Parathyroid adenoma (tissue), 2 donors: ENCODE results near the gene SNX27.

ENCODE experiments used
- H2AFZ ChIP-seq: fragments of 300-600 bp; sonication (generic); one replicate; pipeline ENCODE4 v1.7.0; 2017; ENCODE audit warnings: antibody characterized with exemption, mild to moderate bottlenecking
- H3K27ac ChIP-seq: fragments of 300-600 bp; sonication (generic); one replicate; pipeline ENCODE4 v1.7.0; 2017
- H3K27me3 ChIP-seq: fragments of 300-600 bp; sonication (generic); one replicate; pipeline ENCODE4 v1.7.0; 2017; ENCODE audit warnings: low read length; ENCODE audit not compliant: control insufficient read depth, insufficient read depth
- H3K36me3 ChIP-seq: fragments of 300-600 bp; sonication (generic); one replicate; pipeline ENCODE4 v1.7.0; 2017; ENCODE audit warnings: low read length; ENCODE audit not compliant: control insufficient read depth, insufficient read depth
- H3K4me1 ChIP-seq: fragments of 300-600 bp; sonication (generic); one replicate; pipeline ENCODE4 v1.7.0; 2017; ENCODE audit warnings: control low read depth
- H3K4me2 ChIP-seq: fragments of 300-600 bp; sonication (generic); one replicate; pipeline ENCODE4 v1.7.0; 2017; ENCODE audit warnings: low read length
- H3K4me3 ChIP-seq: fragments of 300-600 bp; sonication (generic); one replicate; pipeline ENCODE4 v1.7.0; 2017; ENCODE audit warnings: low read depth, low read length
- H3K79me2 ChIP-seq: fragments of 300-600 bp; sonication (generic); one replicate; pipeline ENCODE4 v1.7.0; 2017; ENCODE audit warnings: control low read depth
- H3K9ac ChIP-seq: fragments of 300-600 bp; sonication (generic); one replicate; pipeline ENCODE4 v1.7.0; 2017; ENCODE audit warnings: mild to moderate bottlenecking
- H3K9me3 ChIP-seq: fragments of 300-600 bp; sonication (generic); one replicate; pipeline ENCODE4 v1.7.0; 2017; ENCODE audit warnings: low read length; ENCODE audit not compliant: control insufficient read depth
- TF ChIP-seq, protein P1 (sequence below): fragments of 300-600 bp; sonication (generic); IDR thresholded peaks from one replicate; pipeline ENCODE4 v1.7.0; 2017; ENCODE audit warnings: antibody characterized with exemption, mild to moderate bottlenecking
- donor health status: primary hyperparathyroidism.

Gene SNX27

DNA sequence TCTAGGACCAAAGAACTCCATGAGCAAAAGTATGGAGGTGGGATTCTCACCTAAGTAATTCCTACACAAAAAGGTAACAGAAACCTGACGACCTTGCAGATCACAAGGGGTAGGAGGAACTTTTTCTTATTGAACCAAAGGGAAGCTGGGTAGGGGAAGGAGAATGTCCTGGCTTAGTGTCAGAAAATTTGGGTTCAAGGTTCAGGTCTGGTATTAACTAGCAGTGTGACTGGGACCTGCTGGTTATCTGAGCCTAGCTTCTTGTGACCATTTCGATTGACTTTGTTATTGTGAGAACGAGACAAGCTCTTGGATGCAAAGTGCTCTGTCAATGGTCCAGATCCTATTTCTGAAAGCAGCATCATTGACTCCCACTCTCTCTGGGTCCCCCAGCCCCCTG, 5.0 kb upstream of the SNX27 start:
- Histone ChIP-seq H3K4me1 (peaks cover 5% of the 10 kb centered on the region), H3K4me2 (no peak overlapping the region), H3K27ac (no peak overlapping the region), H3K9me3 (no peaks in the 10 kb centered on the region), H3K79me2 (no peaks in the 10 kb centered on the region), H2AFZ (no peak overlapping the region), H3K9ac (no peak overlapping the region), H3K36me3 (no peaks in the 10 kb centered on the region), H3K27me3 (no peaks in the 10 kb centered on the region), H3K4me3 (no peak overlapping the region)
- TF ChIP-seq, protein P1, sequence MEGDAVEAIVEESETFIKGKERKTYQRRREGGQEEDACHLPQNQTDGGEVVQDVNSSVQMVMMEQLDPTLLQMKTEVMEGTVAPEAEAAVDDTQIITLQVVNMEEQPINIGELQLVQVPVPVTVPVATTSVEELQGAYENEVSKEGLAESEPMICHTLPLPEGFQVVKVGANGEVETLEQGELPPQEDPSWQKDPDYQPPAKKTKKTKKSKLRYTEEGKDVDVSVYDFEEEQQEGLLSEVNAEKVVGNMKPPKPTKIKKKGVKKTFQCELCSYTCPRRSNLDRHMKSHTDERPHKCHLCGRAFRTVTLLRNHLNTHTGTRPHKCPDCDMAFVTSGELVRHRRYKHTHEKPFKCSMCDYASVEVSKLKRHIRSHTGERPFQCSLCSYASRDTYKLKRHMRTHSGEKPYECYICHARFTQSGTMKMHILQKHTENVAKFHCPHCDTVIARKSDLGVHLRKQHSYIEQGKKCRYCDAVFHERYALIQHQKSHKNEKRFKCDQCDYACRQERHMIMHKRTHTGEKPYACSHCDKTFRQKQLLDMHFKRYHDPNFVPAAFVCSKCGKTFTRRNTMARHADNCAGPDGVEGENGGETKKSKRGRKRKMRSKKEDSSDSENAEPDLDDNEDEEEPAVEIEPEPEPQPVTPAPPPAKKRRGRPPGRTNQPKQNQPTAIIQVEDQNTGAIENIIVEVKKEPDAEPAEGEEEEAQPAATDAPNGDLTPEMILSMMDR: no peak

DNA sequence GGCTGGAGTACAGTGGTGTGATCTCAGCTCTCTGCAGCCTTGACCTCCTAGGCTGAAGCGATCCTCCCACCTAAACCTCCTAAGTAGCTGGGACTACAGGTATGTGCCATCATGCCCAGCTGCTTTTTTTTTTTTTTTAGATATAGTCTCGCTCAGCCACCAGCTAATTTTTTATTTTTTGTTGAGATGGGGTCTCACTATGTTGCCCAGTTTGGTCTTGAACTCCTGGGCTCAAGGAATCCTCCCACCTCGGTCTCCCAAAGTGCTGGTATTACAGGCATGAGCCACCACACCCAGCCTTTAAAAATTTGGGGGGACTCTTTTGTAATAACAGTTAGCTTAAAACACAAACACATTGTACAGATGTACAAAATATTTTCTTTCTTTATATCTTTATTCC, 1.7 kb upstream of the SNX27 start:
- TF ChIP-seq, protein P1: no peak
- Histone ChIP-seq H3K27me3 (no peaks in the 10 kb centered on the region), H3K36me3 (no peaks in the 10 kb centered on the region), H3K27ac (no peak overlapping the region), H3K4me2 (no peak overlapping the region), H2AFZ (no peak overlapping the region), H3K4me3 (no peak overlapping the region), H3K79me2 (no peaks in the 10 kb centered on the region), H3K9ac (no peak overlapping the region), H3K4me1 (peaks cover 5% of the 10 kb centered on the region), H3K9me3 (no peaks in the 10 kb centered on the region)

DNA sequence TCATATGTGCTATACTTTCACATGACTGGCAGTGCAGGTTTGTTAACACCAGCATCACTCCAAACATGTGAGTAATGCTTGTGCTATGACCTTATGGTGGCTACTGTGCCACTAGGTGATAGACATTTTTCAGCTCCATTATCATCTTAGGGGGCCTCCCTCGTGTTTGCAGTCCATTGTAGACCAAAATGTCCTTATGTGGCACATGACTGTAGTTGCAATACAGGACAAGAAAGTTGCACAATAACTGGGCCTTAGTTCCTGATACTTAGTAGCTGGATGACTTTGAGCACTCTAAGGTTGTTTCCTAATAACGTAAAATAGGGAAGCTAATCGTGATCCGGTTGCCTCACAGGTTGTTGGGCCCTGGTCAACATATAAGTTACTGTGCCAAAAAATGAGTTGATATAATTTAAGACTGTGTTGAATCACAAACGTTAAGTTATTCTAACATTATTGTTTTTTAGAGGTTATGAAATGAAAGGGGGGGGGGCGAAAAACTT, 511 bp upstream of the SNX27 start:
- Histone ChIP-seq H3K9me3 (no peaks in the 10 kb centered on the region), H3K4me3 (peak overlapping the region; percentile 94), H3K4me2 (peak overlapping the region; percentile 83), H3K4me1 (peaks cover 5% of the 10 kb centered on the region), H3K27me3 (no peaks in the 10 kb centered on the region), H3K27ac (peak overlapping the region; percentile 85), H3K9ac (no peak overlapping the region), H3K79me2 (no peaks in the 10 kb centered on the region), H3K36me3 (no peaks in the 10 kb centered on the region), H2AFZ (peak overlapping the region; percentile 89)
- TF ChIP-seq, protein P1: no peak

DNA sequence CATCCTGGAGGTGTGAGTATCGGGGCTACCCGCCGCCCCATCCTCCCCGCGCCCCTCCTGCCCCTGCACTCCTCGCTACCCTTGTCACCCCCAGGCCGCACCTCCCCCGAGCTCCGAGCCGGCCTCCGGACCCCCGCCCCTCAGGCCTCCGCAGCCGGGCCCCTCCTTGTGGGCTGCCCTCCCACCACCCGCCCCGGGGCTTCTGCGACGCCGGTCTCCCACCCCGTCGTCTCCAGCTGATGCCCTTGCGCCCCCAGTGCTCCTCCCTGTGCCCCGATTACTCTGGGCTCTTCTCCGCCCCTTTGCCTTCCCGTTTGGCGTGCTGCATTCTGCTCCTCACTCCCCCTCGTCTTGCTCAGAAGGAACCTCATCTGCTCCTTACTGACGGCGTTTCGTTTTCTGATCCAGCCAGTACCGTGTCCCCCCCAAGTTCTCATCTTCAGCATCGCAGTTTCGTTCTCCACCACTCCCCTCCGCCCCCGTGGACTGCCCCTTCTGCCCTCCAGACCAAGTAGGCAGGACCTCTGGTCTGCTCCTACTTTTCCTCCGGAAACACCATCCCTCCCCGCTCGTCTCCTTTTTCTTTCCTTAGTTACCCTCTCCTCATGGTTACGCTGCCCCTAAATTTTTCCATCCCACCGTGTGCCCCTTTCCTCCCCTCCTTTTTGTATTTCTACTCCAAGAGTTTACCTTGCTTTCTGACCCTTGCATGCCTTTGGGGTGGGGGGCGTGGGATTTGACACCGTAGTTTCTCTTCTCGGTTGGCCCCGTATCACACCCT, 841 bp downstream of the SNX27 start:
- peak overlapping the region; percentile 89 for H2AFZ ChIP-seq
- peak overlapping the region; percentile 42 for H3K27ac ChIP-seq
- TF ChIP-seq, protein P1: no peak
- H3K27me3 ChIP-seq: no peaks in the 10 kb centered on the region
- H3K36me3 ChIP-seq: no peaks in the 10 kb centered on the region
- H3K4me2 ChIP-seq: peak overlapping the region; percentile 83
- peak overlapping the region; percentile 94 for H3K4me3 ChIP-seq
- H3K4me1 ChIP-seq: peaks cover 5% of the 10 kb centered on the region
- no peaks in the 10 kb centered on the region for H3K9me3 ChIP-seq
- no peaks in the 10 kb centered on the region for H3K79me2 ChIP-seq
- H3K9ac ChIP-seq: peak overlapping the region; percentile 76
